Measurements from ENCODE around the gene ZBTB11. TPM values are rescaled to one million over a fixed set of nuclear protein-coding genes. Genes with fewer than 3 reads are reported as not detected.

Gene ZBTB11
- total and polyA plus RNA-seq, 2 of the 13 experiments (the other 11 are each of a cell fraction or from before 2014, with no cell fraction given) = 5.9 to 18.1 TPM

DNA sequence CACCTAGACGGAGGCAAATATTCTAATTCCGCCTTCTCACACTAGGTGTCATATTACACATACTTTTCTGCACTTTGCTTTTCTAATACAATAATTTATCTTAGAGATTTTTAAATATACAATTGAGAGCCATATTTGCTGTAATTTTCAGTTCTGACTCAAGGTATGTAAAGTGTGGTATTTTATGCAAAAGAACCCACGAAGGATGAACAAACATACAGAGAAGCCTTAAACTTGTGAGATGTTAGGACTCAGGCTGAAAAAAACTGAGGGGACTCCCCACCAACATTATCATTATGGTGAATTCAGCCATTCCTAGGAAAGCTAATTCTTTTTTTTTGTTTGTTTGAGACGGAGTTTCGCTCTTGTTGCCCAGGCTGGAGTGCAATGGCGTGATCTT, 9.6 kb downstream of the ZBTB11 start:
- Histone ChIP-seq H2AFZ (ENCODE audit: low read length) (no peak overlapping the region), H3K36me3 (replicated peaks in 1 of 2; ENCODE audit: control insufficient read depth in 1 of 2, insufficient read depth in 2 of 2, low read length in 2 of 2) (peaks cover 3 to 70% of the 10 kb centered on the region in 2 experiments; a peak in 4 of 5 replicates), H3K4me1 (ENCODE audit: insufficient read depth, low read length) (no peaks in the 10 kb centered on the region), H4K20me1 (ENCODE audit: insufficient read depth, low read length) (no peaks in the 10 kb centered on the region), H3K79me2 (ENCODE audit: insufficient read depth, low read length) (peaks cover 9% of the 10 kb centered on the region), H3K27me3 (ENCODE audit: control insufficient read depth in 1 of 2, insufficient read depth in 2 of 2, low read length in 2 of 2) (no peaks in the 10 kb centered on the region), H3K9ac (ENCODE audit: insufficient read depth, low read depth, low read length) (no peak overlapping the region), H3K4me3 (replicated peaks in 1 of 3; ENCODE audit: insufficient read depth in 1 of 3, low read depth in 2 of 3, low read length in 3 of 3) (no peak overlapping the region), H3K4me2 (ENCODE audit: low read depth, low read length) (no peak overlapping the region), H3K9me3 (ENCODE audit: low read length) (no peaks in the 10 kb centered on the region), H3K27ac (ENCODE audit: extremely low read length, insufficient read depth, low read length) (no peak overlapping the region)
- ChIA-PET CTCF (ENCODE audit: low intra/inter-chr PET ratio, low total read pairs) (no interaction called here), POLR2A (no interaction called here)
- BruUV-seq (replicated peaks) = no TSS peak
- in situ Hi-C loops (cut with HindIII; ENCODE audit: extremely low pct_ligation_motif_present, low pct_unique_long_range_greater_than_20kb) (no loop called here), intact Hi-C loops (cut with micrococcal nuclease; ENCODE audit: unreplicated experiment) (no loop called here)
- ATAC-seq (no peak), FAIRE-seq (no peak), DNase-seq (ENCODE audit: low spot score) (no peak)
- WGBS (ENCODE audit: low lambda C conversion rate) = 97% methylated on average over 6 of the region's 6 CpGs
- TF ChIP-seq HOXD1 (CRISPR knock-in tag; IDR thresholded peaks at IDR 0.05) (no peak), ZNF441 (CRISPR knock-in tag; IDR thresholded peaks at IDR 0.05; ENCODE audit: borderline replicate concordance) (no peak), ZNF496 (CRISPR knock-in tag; IDR thresholded peaks at IDR 0.05; ENCODE audit: insufficient replicate concordance) (no peak)

DNA sequence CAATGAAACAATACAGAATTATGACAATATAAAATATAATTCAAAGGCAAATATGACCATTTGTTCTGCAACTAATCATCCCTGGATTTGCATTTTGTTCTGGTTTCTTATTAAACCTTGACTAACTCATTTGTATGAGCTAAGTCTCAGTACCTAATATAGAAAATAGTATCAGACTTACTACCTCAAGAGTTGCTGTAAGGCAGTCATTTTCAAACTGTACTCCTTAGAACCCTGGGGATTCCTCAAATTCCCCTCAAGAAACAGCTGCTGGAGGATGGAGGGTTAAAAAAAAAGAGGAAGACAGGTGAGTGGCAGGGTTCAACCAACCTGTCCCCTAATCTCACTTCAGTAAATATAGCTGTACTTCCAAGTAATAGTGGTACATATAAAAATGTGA, 11.1 kb downstream of the ZBTB11 start:
- no peak for ATAC-seq
- Histone ChIP-seq H3K4me2 (ENCODE audit: low read depth, low read length) (no peak overlapping the region), H3K9me3 (ENCODE audit: low read length) (no peaks in the 10 kb centered on the region), H3K9ac (ENCODE audit: insufficient read depth, low read depth, low read length) (no peak overlapping the region), H2AFZ (ENCODE audit: low read length) (no peak overlapping the region), H3K27ac (ENCODE audit: extremely low read length, insufficient read depth, low read length) (no peak overlapping the region), H3K36me3 (replicated peaks in 1 of 2; ENCODE audit: control insufficient read depth in 1 of 2, insufficient read depth in 2 of 2, low read length in 2 of 2) (peaks cover 3 to 60% of the 10 kb centered on the region in 2 experiments; a peak in 4 of 5 replicates), H3K27me3 (ENCODE audit: control insufficient read depth in 1 of 2, insufficient read depth in 2 of 2, low read length in 2 of 2) (no peaks in the 10 kb centered on the region), H4K20me1 (ENCODE audit: insufficient read depth, low read length) (no peaks in the 10 kb centered on the region), H3K4me1 (ENCODE audit: insufficient read depth, low read length) (no peaks in the 10 kb centered on the region), H3K79me2 (ENCODE audit: insufficient read depth, low read length) (peaks cover under 1% of the 10 kb centered on the region), H3K4me3 (replicated peaks in 1 of 3; ENCODE audit: insufficient read depth in 1 of 3, low read depth in 2 of 3, low read length in 3 of 3) (no peak overlapping the region)
- BruUV-seq (replicated peaks) = no TSS peak
- intact Hi-C loops (cut with micrococcal nuclease; ENCODE audit: unreplicated experiment) (no loop called here), in situ Hi-C loops (cut with HindIII; ENCODE audit: extremely low pct_ligation_motif_present, low pct_unique_long_range_greater_than_20kb) (no loop called here)
- DNase-seq (ENCODE audit: low spot score) = no peak
- ChIA-PET CTCF (ENCODE audit: low intra/inter-chr PET ratio, low total read pairs) (no interaction called here), POLR2A (interaction anchor here (1.1 kb wide), 1 partner anchor 10 kb away, joined by 4 read pairs; no protein-coding TSS in a partner anchor)
- TF ChIP-seq ZNF589 (CRISPR knock-in tag; conservative IDR thresholded peaks at IDR 0.05) = no peak
- no peak for TF ChIP-seq ZNF256 (CRISPR knock-in tag; conservative IDR thresholded peaks at IDR 0.05)
- no peak for TF ChIP-seq ZNF879 (CRISPR knock-in tag; IDR thresholded peaks at IDR 0.05)
- TF ChIP-seq SIN3A (IDR thresholded peaks at IDR 0.05; ENCODE audit: borderline replicate concordance, low read depth, low read length) = no peak
- no peak for TF ChIP-seq KLF12 (CRISPR knock-in tag; IDR thresholded peaks at IDR 0.05; ENCODE audit: borderline replicate concordance)
- TF ChIP-seq ARNT2 (CRISPR knock-in tag; IDR thresholded peaks at IDR 0.05; ENCODE audit: low read depth) = no peak
- no peak for FAIRE-seq

Data from HepG2 (cell line).